ENCODE measurements around the gene MST1. TPM values are rescaled to one million over a fixed set of nuclear protein-coding genes. Genes with fewer than 3 reads are reported as not detected.

The MST1 gene
- total RNA-seq, 1 donor from 2014 or later, result 8.1 TPM

GRCh38 chr3:49674497-49674983 is 14.7 kb downstream of the MST1 start:
- no peak for DNase-seq

GRCh38 chr3:49673715-49674496 is 15.4 kb downstream of the MST1 start, which contains the start of gene APEH:
TSS of gene APEH (plus strand) at chr3:49674351. CDS start at chr3:49674402, 51 bp downstream.
- DNase-seq, result peak; percentile 97

GRCh38 chr3:49673121-49673714 is 16.1 kb downstream of the MST1 start:
- no peak for DNase-seq

- DNase-seq, result peak; percentile 85
These were observed 17.7 kb downstream of the MST1 start for GRCh38 chr3:49671291-49672288.

- DNase-seq, result no peak
These were observed 18.4 kb downstream of the MST1 start for GRCh38 chr3:49670940-49671290.

GRCh38 chr3:49669352-49669751 is 19.9 kb downstream of the MST1 start:
- DNase-seq, result no peak

- DNase-seq, result no peak
These were observed 20.4 kb downstream of the MST1 start for GRCh38 chr3:49668861-49669260.

GRCh38 chr3:49668414-49668797 is 20.9 kb downstream of the MST1 start:
- DNase-seq, result no peak

- DNase-seq, result no peak
These were observed 21.4 kb downstream of the MST1 start for GRCh38 chr3:49667701-49668413.

- DNase-seq, result peak; percentile 24
These were observed 22.7 kb downstream of the MST1 start for GRCh38 chr3:49666592-49666991.

GRCh38 chr3:49665822-49666519 is 23.3 kb downstream of the MST1 start:
- no peak for DNase-seq

GRCh38 chr3:49664300-49664699 is 25.0 kb downstream of the MST1 start:
- no peak for DNase-seq

- DNase-seq, result no peak
These were observed 25.4 kb downstream of the MST1 start for GRCh38 chr3:49663831-49664230.

- DNase-seq, result no peak
These were observed 26.4 kb downstream of the MST1 start for GRCh38 chr3:49662720-49663413.

- no peak for DNase-seq
These were observed 27.3 kb downstream of the MST1 start for GRCh38 chr3:49662021-49662420.

GRCh38 chr3:49661281-49661680 is 28.0 kb downstream of the MST1 start:
- no peak for DNase-seq

GRCh38 chr3:49659756-49660155 is 29.5 kb downstream of the MST1 start:
- no peak for DNase-seq

GRCh38 chr3:49658711-49659110 is 30.6 kb downstream of the MST1 start:
- peak; percentile 45 for DNase-seq

- DNase-seq, result no peak
These were observed 31.9 kb downstream of the MST1 start for GRCh38 chr3:49657208-49657915.

- peak; percentile 60 for DNase-seq
These were observed 32.6 kb downstream of the MST1 start for GRCh38 chr3:49656541-49657112.
